Measurements from ENCODE around the gene GSC. TPM values are rescaled to one million over a fixed set of nuclear protein-coding genes. Genes with fewer than 3 reads are reported as not detected.
"Not testable (repeated sequence)": the region's sequence is repeated elsewhere in the genome, so short reads cannot be mapped to it uniquely, and the experiment has no call there.

The GSC gene
- total RNA-seq, 1 donor from 2014 or later: not detected

DNA sequence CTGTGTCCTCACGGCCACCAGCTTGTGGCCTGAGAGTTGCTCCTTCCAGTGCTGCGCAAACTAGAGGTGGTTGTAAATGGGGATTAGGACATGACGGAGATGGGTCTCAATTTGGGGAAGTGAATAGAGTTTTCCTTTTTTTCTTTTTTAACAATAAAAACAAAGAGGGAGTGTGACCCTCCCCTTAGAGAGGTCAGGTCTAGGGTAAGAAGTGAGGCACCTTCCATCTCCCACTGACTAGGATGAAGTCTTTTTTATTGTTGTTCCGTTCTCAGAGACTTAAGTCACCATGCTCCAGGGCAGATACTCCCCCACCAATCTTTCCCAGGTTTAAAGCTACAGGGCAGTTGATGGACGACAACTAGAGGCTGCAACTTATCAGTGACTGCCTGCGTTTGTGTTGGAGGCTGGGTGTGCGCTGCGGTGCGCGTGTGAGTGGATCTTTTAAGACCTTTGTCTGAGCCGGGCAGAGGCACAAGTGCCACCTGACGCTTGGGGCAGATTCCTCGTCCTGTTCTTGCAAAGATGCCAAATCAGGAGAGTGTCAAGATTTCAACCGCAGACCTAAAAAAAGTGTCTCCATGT lies 2.1 kb upstream of the GSC start:
- no peak for DNase-seq (ENCODE audit: low read depth, low spot score)

DNA sequence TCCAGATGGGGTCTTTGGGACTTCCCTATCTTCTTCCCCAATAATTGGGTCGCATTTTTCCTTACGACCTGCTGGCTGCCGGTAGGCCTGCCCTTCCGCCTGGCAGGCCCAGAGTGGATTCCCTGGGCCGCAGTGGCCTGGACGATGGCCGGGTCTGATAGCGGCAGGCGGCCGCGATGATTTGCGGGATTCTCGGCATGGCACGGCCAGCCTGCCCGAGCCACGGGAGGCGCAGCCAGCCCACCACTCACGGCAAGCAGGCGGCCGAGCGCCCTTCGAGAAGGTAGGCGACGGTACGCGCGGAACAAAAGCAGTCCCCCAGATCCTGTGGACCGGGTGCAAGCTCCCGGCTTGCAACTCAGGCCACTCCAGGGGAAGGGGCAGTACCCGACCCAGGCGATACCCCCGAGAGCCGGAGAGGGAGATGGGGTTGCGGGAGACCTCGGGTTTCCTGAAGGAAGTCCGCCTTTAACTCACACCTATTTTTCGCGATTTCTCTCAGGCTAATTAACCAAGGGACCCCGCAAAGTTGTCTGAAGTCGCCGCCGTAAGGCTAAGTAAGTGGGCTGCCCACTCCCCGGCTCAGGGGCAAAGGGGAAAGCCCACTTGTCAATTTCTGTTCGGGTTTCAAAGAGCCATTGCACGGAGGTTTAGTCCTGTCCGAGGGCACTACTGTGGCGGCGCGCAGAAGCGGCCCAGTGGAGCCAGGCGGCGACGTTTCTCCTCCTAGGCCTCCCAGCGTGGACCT lies 1.4 kb upstream of the GSC start:
- no peak for DNase-seq (ENCODE audit: low read depth, low spot score)

DNA sequence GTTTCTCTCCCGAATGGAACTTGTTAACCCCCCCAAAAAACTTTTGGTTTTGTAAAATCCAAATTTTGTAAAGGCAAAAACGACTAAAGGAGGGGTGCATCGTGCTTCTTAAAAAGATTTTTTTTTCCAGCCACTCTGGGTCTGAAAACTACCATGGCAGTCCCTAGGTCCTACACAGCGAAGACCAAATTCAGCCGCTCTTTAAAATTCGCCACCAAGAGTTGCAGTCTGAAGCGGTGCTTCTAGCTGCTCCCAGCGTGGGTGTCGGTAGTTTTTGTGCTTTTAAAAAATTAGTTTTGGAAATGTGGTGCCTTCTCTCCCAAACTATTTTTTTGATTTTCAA lies 873 bp upstream of the GSC start:
- DNase-seq (ENCODE audit: low read depth, low spot score): no peak

DNA sequence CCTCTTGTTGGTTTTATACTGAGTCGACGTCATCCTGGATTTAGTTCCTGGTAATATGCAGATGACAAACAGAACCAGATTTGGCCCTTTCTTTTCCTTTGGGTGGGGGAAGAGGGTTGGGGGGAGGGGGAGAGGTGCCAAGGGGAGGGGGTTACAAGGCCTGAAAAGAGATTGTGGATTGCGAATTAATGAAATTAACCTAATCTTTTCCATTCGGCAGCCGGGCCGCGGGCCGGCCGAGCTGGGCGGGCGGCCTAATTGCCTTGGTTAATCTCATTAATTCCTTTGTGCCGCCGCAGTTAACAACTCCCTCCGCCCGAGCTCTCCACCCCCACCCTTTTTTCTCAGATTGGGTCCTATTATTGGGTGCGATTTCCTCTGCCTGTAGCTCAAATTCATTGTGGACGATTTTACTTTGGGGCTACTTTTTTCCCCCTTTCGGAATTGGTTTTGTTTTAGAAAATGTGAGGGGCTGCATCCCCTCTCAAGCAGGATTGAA lies 387 bp upstream of the GSC start:
- DNase-seq (ENCODE audit: low read depth, low spot score): no peak

DNA sequence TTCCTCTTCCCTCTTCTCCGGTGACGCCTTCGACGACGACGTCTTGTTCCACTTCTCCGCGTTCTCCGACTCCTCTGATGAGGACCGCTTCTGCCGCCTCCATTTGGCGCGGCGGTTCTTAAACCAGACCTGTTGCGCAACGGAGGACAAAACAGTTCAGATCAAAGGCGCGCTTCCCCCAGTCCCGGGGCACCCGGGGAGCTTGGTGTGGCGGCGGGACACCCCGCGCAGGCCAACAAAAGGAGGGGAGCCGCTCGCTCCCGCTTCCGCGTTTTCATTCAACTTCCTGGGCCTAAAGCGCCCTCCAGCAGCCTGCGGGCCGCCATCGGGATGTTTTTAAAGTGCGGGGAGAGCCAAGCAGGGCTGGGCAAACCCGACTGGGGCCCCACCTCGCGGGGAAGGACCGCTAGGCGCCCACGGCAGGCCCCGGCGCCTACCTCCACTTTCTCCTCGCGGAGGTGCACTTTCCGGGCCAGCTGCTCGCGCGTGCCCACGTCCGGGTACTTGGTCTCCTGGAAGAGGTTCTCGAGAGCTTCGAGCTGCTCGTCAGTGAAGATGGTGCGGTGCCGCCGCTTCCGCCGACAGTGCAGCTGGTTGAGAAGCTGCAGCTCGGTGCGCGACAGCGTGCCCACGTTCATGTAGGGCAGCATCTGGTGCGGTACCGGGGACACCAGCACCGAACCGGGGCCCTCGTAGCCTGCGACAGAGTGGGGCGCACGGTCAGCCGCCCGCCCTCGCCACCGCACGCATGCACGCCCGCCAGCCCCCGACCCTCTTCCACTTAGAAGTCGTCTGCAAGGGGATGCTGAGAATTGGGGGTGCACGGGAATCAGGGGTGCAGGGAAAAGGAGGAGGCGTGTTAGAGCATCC lies 1.2 kb downstream of the GSC start:
- no peak for DNase-seq (ENCODE audit: low read depth, low spot score)

DNA sequence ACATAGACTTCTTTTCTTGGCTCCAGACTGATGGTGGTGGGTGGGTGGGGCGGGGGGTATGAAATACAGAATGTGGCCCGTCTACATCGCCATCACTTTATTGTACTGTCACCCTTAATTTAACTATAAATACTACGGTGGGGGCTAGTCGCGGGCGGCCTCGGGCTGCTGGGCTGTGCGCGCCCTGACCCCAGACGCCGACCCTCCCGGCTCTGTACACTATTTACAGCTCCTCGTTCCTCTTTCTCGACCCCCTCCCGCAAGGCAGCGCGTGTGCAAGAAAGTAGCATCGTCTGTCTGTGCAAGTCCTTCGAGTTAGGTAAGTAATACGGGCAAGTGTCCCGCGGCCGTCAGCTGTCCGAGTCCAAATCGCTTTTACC lies 1.8 kb downstream of the GSC start:
- DNase-seq (ENCODE audit: low read depth, low spot score): no peak

DNA sequence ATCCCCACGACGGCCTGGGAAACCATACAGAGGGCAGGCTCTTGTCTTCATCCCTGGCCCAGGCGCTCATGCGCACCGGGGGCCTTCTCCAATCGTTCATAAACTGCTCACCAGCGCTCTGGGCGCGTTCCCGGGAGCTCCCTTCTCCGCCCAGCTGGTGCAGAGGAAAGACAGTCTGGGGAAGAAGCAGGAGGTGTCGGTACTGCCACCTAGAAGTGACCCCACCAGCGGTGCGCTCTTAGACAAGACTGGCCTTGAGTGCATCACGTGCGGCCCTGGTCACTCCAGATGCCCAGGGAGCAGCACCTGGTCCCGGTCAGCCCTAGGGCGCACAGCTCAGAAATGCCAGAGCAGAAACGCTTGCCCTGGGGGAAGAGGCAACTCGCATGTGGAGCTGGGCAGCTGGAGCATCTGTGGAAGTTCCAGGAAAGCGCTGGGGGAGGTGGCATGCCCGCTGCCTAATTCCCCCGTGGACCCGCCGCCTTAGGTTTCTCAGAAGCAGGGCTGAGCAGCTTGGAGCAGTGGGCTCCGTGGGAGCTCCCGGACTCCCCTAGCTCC lies 2.5 kb downstream of the GSC start:
- DNase-seq (ENCODE audit: low read depth, low spot score): no peak

DNA sequence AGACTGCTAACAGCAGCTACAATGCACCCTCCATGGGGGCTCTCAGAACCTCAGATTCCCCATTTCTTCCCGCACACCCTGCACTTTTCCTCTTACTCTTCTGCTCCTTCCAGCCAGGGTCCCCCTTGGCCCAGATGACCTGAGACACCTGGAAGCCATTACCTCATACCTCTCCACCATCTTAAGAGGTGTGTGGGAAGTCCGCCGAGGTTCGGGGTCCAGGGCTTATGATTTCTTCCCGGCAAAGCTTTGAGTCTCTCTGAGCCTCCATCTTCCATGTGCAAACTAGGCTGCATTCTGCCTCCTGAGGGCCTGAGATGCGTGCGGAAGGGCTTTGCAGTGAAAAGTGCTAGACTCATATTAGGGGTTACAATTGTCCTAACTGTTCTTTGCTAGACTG lies 5.3 kb downstream of the GSC start:
- no peak for DNase-seq (ENCODE audit: low read depth, low spot score)

DNA sequence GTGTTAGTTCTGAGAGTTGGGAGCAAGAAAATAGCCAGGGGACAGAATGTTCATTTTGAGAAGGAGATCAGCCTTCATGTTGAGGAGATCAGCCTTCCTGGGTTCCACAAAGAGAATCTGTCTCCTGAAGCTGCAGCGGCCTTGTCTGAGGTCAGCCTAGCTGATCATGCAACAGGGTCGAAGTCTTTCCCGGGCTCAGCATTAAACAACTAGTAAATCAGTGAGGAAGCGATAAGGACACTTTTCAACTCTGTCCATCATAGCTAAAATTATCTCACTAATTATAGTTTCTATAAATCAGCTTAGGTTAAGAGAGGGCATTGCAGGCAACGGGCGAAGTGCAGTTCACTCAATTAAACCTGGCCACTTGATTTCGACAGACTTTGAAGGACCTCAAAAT lies 7.5 kb downstream of the GSC start:
- no peak for DNase-seq (ENCODE audit: low read depth, low spot score)

DNA sequence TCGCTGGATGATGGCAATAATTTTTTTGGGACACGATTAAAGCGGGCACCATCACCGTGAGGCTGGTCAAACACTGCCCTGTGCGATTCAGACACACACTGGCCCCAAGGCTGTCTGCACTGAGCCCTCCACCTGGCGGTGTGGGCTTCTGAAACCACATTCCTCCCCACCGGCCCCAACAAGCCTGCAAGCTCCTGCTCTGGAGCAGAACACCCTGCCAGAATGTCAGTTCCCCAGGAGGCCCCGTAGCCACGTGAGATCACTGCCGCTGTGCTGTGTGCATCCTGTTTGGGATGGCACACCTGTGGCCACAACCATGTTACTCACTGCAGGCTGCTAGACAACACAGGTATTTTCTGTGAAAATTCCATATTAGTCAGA lies 7.9 kb downstream of the GSC start:
- no peak for DNase-seq (ENCODE audit: low read depth, low spot score)

DNA sequence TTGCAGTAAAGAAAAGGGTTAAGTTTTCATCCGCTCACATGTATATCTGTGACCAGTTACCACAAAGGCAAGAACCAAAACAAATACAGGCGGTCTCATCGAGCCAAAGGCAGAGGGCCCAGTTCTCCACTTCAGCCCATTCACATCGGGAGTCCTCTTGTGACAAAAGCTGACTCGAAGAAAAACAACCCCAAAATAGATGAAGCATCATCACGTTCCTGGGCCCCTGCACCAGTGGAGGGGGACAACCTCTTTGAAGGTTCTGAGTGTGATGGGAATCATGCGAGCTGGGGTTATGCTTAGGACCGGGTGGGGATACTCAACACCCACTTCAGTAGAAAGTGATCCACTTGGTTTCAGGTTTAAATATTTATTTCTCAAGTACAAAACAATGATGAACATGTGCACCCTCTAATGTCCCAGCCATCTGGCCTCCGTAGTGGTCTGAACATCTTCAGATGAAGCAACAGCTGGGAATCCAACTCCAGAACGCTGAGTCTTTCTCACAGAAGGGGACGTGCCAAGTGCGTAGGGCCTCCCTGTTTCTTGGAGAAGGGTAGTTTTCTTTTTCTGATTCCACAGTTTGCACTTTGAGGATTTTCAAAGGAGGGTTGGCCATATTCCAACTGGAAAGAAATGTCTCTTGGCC lies 8.4 kb downstream of the GSC start:
- DNase-seq (ENCODE audit: low read depth, low spot score): no peak

DNA sequence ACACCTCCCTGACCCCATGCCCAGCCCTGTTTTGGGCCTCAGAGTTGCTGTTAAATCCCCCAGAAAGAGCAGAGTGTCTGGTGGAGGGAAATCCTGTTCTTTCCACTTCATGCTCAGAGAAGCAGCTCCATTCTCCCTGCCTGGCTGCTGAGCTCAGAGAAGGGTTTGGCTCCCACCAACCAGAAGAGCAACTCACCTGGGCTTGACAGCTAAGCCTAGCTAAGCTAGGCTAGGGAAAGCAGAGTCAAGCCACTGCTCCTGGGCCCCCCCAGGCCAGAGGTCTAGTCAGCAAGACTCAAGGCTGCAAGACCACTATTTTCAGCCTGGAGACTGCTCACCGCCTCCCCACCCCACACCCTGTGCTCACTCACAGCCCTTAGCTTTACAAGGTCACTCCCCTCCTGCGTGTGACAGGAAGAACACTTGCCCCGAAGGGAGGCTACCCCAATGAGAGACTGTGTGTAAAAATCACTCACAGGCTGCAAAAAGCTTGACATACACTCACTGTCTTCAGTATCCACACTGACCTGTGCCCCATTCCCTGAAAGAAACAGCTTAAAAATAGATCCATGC lies 13.5 kb downstream of the GSC start:
- DNase-seq (ENCODE audit: low read depth, low spot score): no peak

DNA sequence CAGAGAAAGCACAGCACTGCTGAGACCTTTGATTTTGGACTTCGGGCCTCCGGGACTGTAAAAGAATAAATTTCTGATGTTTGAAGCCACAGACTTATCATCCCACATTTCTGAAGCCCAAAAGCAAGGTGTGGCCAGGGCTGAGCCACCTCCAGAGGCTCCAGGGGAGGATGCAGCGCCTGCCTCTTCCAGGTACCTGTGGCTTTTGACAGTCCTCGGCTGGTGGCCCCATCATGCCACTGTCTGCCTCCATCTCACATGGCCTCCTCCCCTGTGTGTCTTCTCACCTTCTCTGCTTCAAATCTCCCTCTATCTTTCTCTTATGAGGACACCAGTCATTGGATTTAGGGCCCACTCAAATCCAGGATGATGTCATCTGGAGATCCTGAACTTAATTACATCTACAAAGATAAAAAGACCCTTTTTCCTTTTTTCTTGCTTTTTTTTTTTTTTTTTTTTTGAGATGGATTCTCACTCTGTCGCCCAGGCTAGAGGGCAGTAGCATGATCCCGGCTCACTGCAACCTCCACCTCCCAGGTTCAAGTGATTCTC lies 15.4 kb downstream of the GSC start:
- DNase-seq (ENCODE audit: low read depth, low spot score): no peak

DNA sequence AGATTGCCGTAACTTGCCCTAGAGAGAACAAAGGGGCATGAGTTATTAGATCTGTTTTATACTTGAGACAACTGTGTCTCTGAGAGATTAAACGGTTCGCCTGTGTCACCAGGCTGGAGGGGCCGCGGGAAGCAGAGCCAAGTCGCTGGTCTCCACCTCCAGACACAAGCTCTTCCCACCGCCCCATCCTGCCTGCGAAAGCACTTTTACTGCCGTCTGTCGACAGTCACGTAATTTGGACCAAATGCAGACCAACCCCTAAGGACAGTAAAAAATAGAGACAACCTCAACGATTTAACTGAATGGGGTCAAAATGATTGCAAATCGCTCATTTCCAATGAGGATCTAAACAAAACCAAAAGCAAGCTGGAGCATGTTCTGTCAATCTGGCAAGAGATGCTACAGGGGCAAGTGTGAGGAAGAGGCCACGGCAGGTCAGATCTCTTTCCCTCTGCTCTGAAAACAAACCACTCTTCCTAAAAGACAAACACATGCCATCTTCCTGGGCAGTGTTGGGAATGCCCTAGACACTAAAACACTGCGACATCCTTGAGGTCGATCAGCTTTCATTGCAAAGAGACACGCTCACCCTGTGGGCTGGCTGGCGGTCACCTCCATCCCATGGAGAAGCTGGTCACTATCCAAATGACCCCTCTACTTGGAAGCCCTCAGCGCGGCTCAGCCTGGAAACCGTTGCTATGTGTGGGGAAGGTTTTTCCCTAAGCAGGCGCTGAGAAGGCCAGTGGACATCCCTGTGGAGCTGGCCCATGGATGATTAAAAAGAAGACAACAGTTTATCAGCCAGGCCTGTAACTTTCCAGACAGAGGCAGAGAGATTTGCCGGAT lies 17.1 kb downstream of the GSC start:
- DNase-seq (ENCODE audit: low read depth, low spot score): no peak

DNA sequence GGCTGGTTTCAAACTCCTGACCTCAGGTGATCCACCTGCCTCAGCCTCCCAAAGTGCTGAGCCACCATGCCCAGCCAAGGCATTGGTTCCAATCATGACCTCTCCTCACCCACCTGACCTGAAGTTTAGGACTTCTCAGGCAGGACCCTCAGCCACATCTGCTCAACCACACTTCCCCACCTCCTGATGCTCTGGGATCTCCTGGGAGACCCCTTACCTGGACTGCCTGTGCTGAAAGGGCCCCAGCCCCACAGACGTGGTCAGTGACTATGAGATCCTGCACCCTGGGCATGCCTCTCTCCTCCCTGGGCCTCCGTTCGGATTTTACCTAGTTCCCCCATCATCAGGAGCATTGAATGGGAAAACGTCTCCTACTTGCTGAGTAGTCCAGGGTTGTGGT lies 18.0 kb downstream of the GSC start:
- no peak for DNase-seq (ENCODE audit: low read depth, low spot score)

DNA sequence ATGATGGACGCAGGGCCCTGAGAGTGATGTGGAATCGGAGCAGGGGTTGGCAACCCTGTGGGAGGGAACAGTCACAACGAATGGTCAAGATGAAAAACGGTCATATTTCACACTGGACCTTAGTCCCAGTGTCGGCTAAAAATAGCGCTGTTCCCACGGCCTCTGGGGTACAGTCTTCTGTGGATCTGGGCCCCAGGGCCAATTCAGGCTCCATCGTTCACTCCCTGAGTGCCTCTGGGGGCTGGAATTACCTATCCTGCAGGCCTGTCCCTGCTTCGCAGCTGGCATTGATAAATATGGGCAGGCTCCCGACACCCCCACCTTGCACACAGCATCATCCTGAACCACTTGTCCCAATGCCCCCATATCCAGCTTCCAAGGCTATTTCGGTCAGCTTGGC lies 18.6 kb downstream of the GSC start:
- no peak for DNase-seq (ENCODE audit: low read depth, low spot score)

DNA sequence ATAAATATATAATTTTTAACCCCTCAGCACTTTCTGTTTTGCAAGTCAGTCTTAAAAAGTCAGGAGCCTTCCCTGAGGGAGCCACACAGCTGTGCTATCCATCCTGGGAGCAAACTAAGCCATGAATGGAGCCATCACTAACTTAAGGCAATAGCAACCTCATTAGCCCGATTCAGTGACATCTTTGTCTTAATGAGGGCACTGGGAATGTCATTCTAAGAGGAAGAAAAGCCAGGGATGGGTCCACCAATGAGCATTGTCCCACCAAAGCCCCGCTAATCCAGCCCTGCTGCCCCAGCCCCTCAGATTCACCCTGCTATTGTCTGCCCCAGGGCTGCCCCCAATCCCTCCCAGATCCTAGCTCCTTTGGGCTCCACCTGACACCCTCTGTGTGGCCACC lies 19.5 kb downstream of the GSC start:
- no peak for DNase-seq (ENCODE audit: low read depth, low spot score)

DNA sequence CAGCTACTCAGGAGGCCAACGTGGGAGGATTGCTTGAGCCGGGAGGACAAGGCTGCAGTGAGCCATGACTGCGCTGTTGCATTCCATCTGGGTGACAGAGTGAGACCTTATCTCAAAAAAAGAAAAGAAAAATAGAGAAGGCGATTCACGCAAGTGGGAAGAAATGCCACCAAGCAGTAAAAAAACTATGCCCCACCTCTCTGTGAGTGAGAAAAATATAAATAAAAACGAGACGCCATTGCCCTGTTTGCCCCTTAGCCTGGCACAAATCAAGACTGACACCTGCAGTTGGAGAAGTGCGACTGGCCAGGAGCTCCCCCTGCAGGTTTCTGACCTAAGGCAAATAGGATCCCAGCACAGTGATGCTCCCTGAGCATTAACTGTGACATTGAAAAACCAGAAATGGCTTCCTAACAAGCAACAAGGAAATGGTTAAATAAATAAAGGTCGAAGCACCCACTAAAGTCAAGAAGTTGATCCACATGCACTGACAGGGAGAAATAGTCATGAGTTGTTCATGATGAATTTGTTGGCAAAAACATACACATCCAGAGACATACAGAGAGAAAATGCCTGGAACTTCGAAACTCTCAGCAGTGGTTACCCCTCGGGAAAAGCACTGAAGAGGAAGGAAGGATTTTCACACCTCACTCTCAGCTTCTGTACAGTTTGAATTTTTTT lies 21.1 kb downstream of the GSC start:
- DNase-seq (ENCODE audit: low read depth, low spot score): no peak

DNA sequence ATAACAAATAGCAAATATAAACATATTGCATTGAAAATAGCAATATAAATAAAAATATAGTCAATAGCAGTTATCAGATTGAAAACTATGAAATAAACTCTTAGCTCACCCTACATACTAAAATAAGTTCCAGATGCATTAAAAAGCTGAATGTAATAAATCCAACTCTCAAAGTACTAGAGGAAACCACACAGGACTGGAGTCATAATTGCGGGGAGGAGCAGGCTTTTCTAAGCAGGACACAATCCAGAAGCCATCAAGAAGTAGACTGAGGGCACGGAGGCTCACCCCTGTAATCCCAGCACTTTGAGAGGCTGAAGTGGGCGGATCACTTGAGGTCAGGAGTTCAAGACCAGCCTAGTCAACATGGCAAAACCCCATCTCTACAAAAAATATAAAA lies 22.2 kb downstream of the GSC start:
- DNase-seq (ENCODE audit: low read depth, low spot score): no peak

DNA sequence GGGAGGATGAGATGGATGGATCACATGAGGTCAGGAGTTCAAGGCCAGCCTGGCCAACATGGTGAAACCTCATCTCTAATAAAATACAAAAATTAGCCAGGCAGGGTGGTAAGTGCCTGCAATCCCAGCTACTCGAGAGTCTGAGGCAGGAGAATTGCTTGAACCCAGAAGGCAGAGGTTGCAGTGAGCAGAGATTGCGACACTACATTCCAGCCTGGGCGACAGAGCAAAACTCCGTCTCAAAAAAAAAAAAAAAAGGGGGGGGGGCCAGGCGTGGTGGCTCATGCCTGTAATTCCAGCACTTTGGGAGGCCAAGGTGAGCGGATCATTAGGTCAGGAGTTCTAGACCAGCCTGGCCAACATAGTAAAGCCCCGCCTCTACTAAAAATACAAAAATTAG lies 22.8 kb downstream of the GSC start:
- DNase-seq (ENCODE audit: low read depth, low spot score): not testable (repeated sequence)

All from pulmonary artery endothelial cell (primary cell).